ENCODE measurements around the gene CD82.

The CD82 gene

GRCh38 chr11:44572436-44572835 is 7.0 kb downstream of the CD82 start:
- H3K4me3 ChIP-seq (ENCODE audit: low read length): no peak overlapping the region
- TF ChIP-seq ZNF274 (IDR thresholded peaks at IDR 0.05; ENCODE audit: low read depth, low read length): no peak

GRCh38 chr11:44572884-44573283 is 7.4 kb downstream of the CD82 start:
- no peak overlapping the region for H3K4me3 ChIP-seq (ENCODE audit: low read length)
- no peak for TF ChIP-seq ZNF274 (IDR thresholded peaks at IDR 0.05; ENCODE audit: low read depth, low read length)

- peak overlapping the region; percentile 6; the same call in 1 of the 2 replicates for H3K4me3 ChIP-seq (ENCODE audit: low read length)
- TF ChIP-seq ZNF274 (IDR thresholded peaks at IDR 0.05; ENCODE audit: low read depth, low read length): no peak
Measured at GRCh38 chr11:44573333-44573732, 7.9 kb downstream of the CD82 start.

GRCh38 chr11:44574610-44575287 is 9.3 kb downstream of the CD82 start:
- no peak for TF ChIP-seq ZNF274 (IDR thresholded peaks at IDR 0.05; ENCODE audit: low read depth, low read length)

GRCh38 chr11:44575288-44575672 is 9.8 kb downstream of the CD82 start:
- H3K4me3 ChIP-seq (ENCODE audit: low read length): no peak overlapping the region; the same call in 1 of the 2 replicates
- no peak for TF ChIP-seq ZNF274 (IDR thresholded peaks at IDR 0.05; ENCODE audit: low read depth, low read length)

More at GRCh38 chr11:44574610-44575287, 9.3 kb downstream of the CD82 start:
- H3K4me3 ChIP-seq (ENCODE audit: low read length): no peak overlapping the region; the same call in 1 of the 2 replicates

DNA sequence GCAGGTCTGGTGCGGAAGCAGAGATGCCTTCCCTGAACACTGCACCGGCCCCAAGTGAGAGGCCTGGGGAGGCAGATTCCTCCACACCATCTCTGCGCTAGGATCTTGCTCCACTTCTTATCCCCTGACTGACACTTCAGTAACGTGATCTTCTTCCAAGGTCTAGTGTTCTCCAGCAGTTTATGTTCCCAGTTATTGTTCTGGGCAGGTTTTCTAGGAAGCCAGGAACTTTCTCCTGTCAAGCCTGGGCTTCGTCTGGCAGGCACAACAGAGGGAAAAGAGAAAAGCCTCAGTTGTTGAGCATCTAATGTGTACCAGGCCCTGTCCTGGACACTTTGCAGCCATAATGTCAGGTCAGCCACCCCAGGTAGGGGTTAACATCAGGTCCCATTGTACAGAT is 10.5 kb downstream of the CD82 start:
- TF ChIP-seq ZNF274 (IDR thresholded peaks at IDR 0.05; ENCODE audit: low read depth, low read length): no peak
- H3K4me3 ChIP-seq (ENCODE audit: low read length): no peak overlapping the region

DNA sequence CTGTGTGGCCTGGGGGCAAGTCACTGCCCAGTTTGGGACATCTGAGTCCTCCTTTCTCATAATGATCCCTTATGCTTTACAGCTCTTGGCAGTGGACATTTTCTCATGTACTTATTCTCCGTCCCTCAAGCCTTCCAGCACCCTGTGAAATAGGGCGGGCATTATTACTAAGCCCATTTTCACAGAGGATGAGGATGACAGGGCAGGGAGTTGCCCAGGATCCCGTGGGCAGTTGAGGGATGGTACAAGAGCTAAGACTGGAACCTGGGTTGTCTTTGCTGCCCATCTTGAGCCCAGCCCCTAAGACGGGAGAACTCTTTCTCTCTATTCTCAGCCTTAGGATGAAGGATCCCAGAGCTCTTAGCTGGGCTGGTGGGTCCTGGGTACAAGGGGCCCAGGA is 11.2 kb downstream of the CD82 start:
- no peak for TF ChIP-seq ZNF274 (IDR thresholded peaks at IDR 0.05; ENCODE audit: low read depth, low read length)
- H3K4me3 ChIP-seq (ENCODE audit: low read length): no peak overlapping the region

- no peak for TF ChIP-seq ZNF274 (IDR thresholded peaks at IDR 0.05; ENCODE audit: low read depth, low read length)
- H3K4me3 ChIP-seq (ENCODE audit: low read length): no peak overlapping the region; the same call in 1 of the 2 replicates
Measured at GRCh38 chr11:44577231-44577830, 11.9 kb downstream of the CD82 start.

GRCh38 chr11:44578279-44578678 is 12.8 kb downstream of the CD82 start:
- no peak for TF ChIP-seq ZNF274 (IDR thresholded peaks at IDR 0.05; ENCODE audit: low read depth, low read length)

GRCh38 chr11:44579302-44579761 is 13.9 kb downstream of the CD82 start:
- no peak for TF ChIP-seq ZNF274 (IDR thresholded peaks at IDR 0.05; ENCODE audit: low read depth, low read length)
- H3K4me3 ChIP-seq (ENCODE audit: low read length): no peak overlapping the region

More at GRCh38 chr11:44578279-44578678, 12.8 kb downstream of the CD82 start:
- no peak overlapping the region; the same call in 1 of the 2 replicates for H3K4me3 ChIP-seq (ENCODE audit: low read length)

- no peak for TF ChIP-seq ZNF274 (IDR thresholded peaks at IDR 0.05; ENCODE audit: low read depth, low read length)
- no peak overlapping the region for H3K4me3 ChIP-seq (ENCODE audit: low read length)
Measured at GRCh38 chr11:44580701-44581100, 15.2 kb downstream of the CD82 start.

- no peak overlapping the region for H3K4me3 ChIP-seq (ENCODE audit: low read length)
- TF ChIP-seq ZNF274 (IDR thresholded peaks at IDR 0.05; ENCODE audit: low read depth, low read length): no peak
Measured at GRCh38 chr11:44581246-44581645, 15.8 kb downstream of the CD82 start.

- no peak overlapping the region for H3K4me3 ChIP-seq (ENCODE audit: low read length)
- TF ChIP-seq ZNF274 (IDR thresholded peaks at IDR 0.05; ENCODE audit: low read depth, low read length): no peak
Measured at GRCh38 chr11:44582641-44583352, 17.3 kb downstream of the CD82 start.

DNA sequence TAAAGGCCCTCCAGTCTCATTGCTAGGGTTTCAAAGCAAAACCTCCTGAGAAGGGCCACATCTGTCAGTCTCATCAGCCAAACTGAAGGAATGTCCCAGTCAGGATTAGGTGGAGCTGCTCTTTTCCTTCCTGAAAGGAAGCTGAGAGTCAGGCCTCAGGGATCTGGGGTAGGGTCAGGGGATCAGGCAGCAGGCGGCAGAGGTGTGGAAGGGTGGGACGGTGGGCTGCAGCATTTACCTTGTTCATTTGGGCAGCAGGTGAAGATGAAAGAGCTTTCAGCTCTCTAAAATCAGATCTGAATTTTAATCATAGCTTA is 17.8 kb downstream of the CD82 start:
- TF ChIP-seq ZNF274 (IDR thresholded peaks at IDR 0.05; ENCODE audit: low read depth, low read length): no peak
- H3K4me3 ChIP-seq (ENCODE audit: low read length): no peak overlapping the region

GRCh38 chr11:44585421-44585820 is 20.0 kb downstream of the CD82 start:
- no peak for TF ChIP-seq ZNF274 (IDR thresholded peaks at IDR 0.05; ENCODE audit: low read depth, low read length)

More at GRCh38 chr11:44585421-44585820, 20.0 kb downstream of the CD82 start:
- no peak overlapping the region for H3K4me3 ChIP-seq (ENCODE audit: low read length)
